ENCODE measurements around the gene MAP3K7CL.
"Not testable (repeated sequence)": the region's sequence is repeated elsewhere in the genome, so short reads cannot be mapped to it uniquely, and the experiment has no call there.

Gene MAP3K7CL

DNA sequence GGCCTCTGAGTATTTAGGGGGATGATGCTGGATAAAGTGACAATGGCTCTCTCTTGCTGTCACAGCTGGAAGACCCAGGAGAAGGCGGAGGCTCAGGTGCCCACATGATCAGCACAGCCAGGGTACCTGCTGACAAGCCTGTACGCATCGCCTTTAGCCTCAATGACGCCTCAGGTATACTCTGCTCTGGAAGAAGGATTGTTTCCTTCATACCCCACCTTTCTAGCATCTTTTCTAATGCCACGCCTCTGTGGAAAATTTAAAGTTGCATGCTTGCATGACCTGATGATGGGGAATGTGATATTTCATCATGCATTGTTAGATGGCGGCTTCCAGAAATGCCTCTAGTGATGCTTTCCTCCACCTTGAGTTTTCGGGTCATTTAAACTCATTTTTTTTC is 2.8 kb downstream of the MAP3K7CL start:
- DNase-seq (ENCODE audit: low spot score): no peak

- no peak for DNase-seq (ENCODE audit: low spot score)
Observed at GRCh38 chr21:29133796-29134195, 3.4 kb downstream of the MAP3K7CL start.

- no peak for DNase-seq (ENCODE audit: low spot score)
Observed at GRCh38 chr21:29135481-29135880, 5.0 kb downstream of the MAP3K7CL start.

GRCh38 chr21:29136033-29136432 is 5.6 kb downstream of the MAP3K7CL start:
- no peak for DNase-seq (ENCODE audit: low spot score)

DNA sequence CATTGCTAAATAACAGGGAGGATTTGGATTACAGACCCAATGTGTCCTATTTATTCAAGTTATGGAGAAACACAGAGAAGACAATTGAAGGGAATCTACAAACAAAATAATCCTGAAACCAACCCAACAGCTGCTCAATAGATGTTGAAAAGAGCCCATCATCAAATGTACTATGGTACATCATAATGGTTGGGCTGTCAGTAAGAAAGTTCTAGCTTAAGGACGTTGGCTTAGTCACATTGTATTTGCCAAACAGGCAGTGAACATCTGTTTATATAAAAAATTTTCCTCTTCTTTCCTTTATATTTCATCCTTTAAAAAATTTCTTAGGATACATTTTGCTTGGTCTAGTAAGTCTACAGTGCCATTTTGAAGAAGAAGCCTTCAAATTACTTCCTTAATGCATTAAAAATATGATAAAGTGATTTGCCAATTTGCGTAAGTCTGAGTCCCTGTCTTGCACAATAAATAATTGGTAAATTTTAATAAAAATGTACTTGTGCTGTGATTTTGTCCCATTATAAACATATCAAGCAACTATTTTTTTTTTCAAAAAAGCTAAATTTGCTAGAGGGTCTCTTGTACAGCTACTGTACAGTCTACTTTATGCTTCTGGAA is 14.4 kb downstream of the MAP3K7CL start:
- no peak for DNase-seq (ENCODE audit: low spot score)

- no peak for DNase-seq (ENCODE audit: low spot score)
Observed at GRCh38 chr21:29145354-29145782, 14.9 kb downstream of the MAP3K7CL start.

- no peak for DNase-seq (ENCODE audit: low spot score)
Observed at GRCh38 chr21:29145852-29146453, 15.5 kb downstream of the MAP3K7CL start.

DNA sequence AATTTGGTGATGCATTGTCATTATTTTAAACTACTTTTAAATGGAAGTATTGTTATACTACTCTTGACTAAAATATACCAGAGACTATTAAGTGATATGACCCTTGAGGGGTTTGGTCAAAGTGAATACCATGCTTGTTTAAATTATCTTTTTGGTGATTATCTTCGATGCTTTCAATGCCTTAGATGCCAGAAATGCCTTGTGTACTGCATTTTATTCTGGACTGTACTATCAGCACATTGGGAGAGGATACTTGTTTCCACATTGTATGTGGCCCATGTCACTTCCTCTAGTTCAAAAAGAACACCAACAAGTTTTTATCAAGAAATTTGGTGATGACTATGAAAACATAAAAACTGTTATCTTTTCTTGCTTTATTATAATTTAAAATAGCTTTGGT is 16.3 kb downstream of the MAP3K7CL start:
- no peak for DNase-seq (ENCODE audit: low spot score)

- no peak for DNase-seq (ENCODE audit: low spot score)
Observed at GRCh38 chr21:29148530-29148929, 18.1 kb downstream of the MAP3K7CL start.

GRCh38 chr21:29149808-29150425 is 19.5 kb downstream of the MAP3K7CL start:
- DNase-seq (ENCODE audit: low spot score): no peak

DNA sequence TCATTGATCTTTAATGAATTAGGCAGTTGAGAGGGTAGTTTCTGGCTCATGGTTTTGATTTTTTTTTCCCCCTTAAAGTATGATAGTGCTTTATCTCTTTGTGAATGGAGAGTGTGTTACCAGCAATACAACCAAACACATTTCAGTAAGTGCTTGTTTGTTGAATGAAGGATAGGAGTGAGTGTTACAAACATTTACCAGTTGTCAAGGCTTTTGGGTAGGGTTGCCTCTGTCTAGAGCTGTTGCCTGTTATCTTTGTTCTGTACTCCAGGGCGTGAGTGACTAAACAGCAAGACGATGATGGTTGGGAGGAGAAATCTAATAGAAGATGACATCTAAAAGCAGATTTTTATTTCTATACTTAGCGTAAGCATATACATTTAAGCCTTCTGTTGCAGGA is 21.5 kb downstream of the MAP3K7CL start:
- no peak for DNase-seq (ENCODE audit: low spot score)

- DNase-seq (ENCODE audit: low spot score): no peak
Observed at GRCh38 chr21:29152916-29153315, 22.5 kb downstream of the MAP3K7CL start.

DNA sequence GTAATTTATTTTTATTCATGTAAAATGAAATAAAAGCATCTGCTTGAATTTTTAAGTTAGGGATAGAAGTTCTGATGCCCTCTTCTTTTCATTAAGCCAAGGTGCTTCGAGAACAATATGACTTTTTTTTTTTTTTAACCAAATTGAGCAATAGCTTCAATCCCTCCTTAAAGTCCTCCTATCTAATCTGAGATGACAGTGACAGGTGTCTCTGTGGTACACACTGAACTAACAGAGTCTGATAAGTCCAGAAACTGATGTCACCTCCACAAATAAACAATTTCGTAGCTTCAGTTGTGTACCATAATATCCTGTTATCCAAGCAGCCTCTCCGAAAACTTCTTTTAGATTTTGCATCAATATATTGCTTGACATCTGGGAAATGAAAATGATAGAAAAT is 23.8 kb downstream of the MAP3K7CL start:
- DNase-seq (ENCODE audit: low spot score): no peak

DNA sequence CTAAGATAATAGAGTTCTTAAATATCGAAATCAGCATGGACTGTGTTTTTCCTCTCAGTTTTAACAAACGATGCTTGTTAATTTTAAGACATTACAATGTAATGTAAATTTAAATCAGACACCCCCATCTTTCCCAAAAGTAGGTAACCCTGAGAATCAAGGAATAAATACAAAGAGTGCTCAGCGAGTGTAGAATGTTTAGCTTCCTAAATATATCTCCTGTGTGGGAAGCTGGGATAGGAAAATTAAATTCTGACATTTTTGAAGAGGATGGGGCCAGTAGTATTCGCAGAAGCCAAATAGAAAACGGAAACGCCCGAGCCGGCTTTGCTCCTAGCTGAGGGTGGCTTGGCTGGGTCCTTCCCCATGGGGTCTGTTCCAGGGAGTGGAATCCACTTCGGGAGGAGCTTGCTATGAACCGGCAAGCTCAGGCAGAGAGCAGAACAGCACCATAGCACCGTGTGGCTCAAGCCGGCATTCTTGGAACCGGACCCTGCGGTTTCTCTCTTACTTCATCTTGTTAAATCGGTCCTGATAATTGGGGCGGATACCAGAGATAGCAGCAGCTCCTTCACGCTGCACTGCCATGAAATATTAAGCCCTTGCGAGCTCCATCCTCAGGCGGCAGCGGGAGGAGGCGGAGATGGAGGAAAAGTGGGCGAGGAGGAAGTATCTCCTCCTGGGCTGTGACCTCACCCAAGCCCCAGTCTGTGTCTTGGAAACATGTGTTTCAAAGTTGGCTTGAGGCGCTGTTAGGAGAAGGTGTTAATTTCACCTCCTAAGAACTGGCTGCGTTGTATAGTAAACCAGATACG is 24.9 kb downstream of the MAP3K7CL start:
- no peak for DNase-seq (ENCODE audit: low spot score)

DNA sequence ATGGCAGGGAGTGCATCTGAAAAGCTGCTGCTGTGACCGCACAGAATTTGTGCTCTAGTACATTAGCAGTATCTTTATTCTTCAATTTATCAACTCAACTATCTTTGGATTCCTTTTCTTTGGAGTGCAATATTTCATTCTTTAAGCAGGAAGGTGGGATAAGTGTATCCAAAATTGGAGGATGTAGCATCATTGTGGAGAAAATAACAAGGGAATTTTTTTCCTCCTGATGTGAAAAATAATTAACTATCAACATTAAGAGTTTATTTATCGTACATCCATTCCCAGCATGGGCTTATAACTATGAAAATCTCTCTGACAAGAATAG is 25.5 kb downstream of the MAP3K7CL start:
- no peak for DNase-seq (ENCODE audit: low spot score)

GRCh38 chr21:29157080-29157479 is 26.6 kb downstream of the MAP3K7CL start:
- no peak for DNase-seq (ENCODE audit: low spot score)

GRCh38 chr21:29159842-29160241 is 29.4 kb downstream of the MAP3K7CL start:
- no peak for DNase-seq (ENCODE audit: low spot score)

GRCh38 chr21:29162825-29163224 is 32.4 kb downstream of the MAP3K7CL start:
- not testable (repeated sequence) for DNase-seq (ENCODE audit: low spot score)

DNA sequence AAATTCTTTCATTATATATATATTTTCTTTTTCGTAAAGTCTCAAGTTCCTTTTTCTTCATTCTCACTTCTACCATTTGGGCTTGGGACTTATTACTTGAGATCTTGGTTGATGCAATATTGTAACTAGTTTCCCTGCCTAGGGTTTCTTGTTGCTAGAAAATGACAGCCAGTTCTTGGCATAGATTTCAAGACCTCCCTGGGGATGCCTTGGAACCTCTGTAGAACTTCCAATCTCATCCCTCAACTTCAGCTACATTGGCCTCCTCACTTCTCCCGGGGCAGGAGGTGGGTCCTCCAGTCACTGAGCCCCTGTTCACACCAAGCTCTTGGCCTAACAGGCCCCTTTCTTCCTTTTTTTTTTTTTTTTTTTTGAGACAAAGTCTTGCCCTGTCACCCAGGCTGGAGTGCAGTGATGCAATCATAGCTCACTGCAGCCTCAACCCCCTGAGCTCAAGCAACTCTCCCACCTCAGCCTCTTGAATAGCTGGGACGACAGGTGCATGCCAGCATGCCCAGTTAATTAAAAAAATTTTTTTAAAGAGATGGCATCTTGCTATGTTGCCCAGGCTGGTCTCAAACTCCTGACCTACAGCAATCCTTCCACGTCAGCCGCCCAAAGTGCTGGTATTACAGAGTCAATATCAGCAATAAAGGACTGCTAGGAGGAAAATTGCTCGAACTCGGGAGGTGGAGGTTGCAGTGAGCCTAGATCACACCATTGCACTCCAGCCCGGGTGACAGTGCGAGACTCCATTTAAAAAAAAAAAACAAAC is 33.1 kb downstream of the MAP3K7CL start:
- DNase-seq (ENCODE audit: low spot score): no peak

DNA sequence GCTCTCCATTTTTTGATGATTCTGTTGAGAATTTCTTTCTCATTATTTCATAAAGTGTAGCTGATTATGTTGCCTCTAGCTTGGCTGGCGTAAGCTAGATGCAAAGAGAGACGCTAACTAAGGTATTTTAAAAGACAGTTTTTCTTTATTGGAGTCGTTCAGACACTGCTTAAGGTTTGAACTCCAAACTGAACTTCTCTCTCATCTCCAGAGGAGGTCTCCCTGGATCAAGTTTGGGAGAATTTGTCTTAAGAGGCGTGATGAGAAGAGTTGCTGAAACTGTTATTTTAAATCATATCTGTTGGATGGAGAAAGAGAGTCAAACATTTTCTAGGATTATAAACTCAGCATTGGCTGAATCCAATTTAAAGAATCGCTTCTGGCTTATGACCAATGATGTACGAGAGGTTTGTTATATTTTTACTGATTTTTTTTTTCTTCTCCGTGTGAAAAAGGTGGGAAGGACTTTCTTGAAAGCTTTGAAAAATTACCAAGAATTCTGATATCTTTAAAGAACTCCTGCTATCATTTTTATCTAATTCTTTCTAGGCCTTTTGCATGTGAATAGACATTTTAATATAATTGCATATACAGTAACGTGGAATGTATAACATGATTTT is 34.0 kb downstream of the MAP3K7CL start:
- peak; percentile 9 for DNase-seq (ENCODE audit: low spot score)

DNA sequence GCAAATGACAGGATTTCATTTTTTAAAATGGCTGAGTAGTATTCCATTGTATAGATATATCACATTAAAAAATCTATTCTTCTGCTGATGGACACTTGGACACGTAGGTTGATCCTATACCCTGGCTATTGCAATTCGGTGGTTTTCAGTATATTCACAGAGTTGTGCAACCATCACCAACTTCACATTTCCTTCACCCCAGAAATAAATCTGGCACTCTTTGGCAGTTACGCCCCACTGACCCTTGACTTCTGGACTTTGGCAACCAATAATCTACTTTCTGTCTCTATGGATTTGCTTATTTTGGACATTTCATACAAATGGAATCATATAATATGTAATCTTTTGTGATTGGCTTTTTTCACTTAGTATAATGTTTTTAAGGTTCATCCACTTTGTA is 35.9 kb downstream of the MAP3K7CL start:
- DNase-seq (ENCODE audit: low spot score): no peak

Measured in SK-N-DZ (cell line).